HG03103 (cell line): ENCODE measurements around the gene NECAB2.

Source experiments
- ATAC-seq: cut with Tn5 transposase; IDR thresholded peaks from one replicate; pipeline ENCODE4 v1.9.1; 2021; ENCODE audit warnings: low read depth; ENCODE audit not compliant: unreplicated experiment

The NECAB2 gene

DNA sequence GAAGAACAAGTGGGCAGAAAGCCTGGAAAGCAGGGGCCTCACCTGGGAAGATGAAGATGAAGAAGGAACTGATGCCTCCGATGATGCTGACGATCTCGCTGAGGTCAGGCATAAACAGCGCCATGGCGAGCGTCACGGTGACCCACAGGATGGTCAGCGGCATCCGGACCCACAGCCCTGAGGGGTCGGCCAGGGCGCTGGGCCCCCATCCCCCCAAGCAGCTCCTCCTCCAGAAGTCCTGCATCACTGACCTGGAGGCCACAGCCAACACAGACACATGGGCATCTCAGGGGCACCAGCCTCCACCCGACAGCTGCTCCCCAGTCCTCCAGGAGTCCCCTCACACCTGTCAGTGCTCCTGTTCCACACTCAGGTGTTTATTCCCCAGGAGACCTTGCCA is 48.4 kb downstream of the NECAB2 start:
- ATAC-seq = no peak

DNA sequence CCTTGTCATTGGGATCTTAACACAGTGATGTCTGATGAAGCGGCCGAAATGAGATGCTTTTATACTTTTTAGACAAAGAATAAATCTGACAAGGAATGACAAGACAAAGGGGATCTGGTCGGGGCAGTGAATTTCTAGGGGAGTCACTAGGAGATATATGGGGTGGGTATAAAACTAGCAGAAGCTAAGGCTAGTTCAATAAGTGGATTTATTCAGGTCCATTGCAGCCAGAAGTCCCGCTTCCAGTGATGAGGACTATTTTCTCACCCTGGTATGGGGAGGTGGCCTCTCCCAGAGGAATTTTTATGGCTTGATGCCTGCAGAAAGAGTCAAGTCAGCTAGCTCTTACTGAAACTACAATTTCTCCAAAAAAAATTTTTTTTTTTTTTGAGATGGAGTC is 50.7 kb downstream of the NECAB2 start:
- no peak for ATAC-seq

DNA sequence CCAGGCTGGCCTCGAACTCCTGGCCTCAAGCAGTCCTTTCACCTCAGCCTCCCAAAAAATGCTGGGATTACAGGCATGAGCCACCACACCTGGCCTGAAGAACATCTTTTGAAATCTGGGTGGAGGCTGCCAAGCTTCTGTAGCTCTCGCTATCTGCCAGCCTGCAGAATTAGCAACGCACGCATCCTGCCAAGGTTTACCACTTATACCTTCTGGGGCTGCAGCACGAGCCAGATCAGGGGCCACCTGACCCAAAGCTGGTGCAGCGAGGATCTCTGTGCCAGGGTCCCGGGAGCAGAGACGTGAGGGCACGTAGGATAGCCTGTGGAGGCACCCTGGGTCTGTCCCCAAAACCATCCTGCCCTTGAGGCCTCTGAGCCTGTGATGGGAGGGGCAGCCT is 52.3 kb downstream of the NECAB2 start:
- no peak for ATAC-seq

DNA sequence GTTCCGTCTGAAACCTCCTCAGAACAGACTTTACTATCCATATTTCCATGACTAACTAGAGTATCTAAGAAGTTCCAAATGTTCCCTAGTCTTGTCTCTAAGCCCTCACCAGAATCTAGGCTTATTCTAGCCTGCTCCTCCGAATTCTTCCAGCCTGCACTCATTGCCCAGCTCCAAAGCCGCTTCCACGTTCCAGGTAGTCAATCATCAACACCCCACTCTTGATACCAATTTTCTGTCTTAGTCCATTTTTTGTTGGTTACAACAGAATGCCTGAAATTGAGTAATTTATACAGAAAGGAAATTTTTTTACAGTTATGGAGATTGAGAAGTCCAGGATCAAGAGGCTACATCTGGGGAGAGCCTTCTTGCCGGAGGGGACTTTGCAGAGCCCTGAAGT is 53.4 kb downstream of the NECAB2 start:
- no peak for ATAC-seq

DNA sequence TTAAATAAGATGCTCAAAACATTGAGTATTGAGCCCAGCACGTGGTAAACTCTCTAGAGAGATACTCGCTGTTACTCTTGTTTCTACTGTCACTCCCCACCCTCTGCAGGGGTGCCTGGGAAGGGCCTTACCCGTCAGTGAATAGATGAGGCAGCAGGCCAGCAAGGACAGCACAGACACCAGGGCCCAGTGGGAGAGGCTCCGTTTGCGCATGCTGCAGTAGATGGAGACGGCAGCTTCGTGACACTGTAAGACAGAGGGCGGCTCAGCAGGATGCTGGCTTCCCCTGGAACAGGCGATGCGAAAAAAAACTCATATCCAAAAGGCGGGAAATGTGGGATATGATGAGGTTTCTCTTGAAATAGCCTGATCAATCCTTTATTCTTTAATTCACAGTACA is 54.6 kb downstream of the NECAB2 start:
- no peak for ATAC-seq

DNA sequence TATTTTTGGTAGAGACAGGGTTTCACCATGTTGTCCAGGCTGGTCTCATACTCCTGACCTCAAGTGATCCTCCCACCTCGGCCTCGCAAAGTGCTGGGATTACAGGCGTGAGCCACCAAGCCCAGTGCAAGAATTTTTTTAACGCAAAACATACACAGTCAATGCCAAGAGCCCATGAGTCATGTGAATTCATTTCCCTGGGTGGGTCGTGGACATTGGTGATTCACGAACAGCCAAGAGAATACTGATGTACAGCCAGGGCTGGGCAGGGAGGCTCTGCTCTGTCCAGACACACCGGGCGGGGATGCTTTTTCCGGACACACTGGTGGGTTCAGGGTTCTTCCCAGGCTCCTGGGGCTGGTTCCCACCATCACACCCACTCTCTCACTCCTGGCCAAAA is 56.8 kb downstream of the NECAB2 start:
- no peak for ATAC-seq

DNA sequence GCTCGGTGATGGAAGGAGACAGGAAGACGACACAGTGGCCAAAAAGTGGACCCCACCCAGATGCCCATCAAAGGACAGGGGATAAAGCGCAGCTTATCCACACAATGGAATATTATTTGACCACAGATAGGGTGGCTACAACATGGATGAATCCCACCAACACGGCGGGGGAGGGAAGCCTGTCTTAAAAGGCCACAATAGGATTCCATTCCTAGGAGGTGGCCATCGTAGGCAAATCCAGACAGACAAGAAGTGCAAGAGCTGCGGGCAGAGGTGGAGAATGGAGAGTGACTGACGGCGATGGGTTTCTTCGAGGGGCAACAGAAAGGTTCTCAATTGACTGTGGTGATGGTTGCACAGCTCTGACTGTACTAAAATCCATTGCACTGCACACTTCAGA is 58.6 kb downstream of the NECAB2 start:
- ATAC-seq = no peak

DNA sequence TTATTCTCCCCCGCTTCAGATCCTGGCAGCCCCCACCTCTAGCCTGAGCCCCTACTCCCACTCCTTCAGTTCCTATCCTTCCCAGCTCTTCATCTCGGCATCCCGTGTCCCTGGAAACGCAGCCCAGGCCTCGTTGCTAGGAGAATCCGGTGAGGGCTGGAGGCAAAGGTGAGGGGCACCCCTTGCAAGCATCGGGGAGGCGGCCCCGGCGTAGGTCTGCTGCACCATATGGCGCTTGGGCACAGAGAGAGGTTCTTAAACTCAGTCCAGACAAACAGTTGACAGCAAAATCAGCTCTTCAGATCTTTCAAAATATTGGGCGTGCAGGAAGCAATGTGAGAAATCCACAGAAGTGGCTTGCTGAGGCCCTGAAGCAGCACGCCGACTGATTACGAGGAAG is 59.6 kb downstream of the NECAB2 start:
- no peak for ATAC-seq

DNA sequence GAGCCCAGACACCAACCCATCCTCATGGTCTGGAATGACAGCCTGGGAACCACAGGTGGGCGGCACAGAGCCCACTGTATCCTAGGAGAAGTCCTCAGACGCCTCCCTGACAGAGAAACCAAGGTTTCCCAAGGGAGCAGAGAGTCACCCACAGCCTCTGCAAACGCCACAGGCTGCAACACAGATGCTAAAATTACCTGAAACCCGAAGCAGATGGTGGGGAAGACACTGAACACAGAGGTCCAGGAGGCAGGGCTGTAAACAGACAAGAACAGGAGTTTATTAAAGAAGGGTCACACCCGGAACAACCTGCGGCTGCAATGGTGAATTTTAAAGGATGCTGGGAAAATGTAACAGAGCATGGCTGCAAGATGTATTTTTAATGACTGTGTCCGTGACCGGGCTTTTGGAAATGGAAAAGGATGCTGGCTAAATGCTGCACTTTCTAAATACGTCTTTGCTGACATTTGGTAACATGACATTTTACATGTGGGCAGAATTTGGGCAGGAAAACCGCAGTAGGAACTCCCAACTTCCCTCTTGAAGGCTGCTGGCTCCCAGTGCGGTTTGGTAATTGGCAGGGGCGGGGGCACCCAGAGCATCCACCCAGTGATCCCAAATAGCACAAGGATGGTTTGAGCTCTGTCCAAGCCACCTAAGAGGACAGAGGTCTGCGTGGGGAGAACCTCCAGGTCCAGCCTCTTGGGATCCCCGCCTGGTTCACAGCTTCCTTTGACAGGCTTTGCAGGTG is 61.4 kb downstream of the NECAB2 start:
- no peak for ATAC-seq

DNA sequence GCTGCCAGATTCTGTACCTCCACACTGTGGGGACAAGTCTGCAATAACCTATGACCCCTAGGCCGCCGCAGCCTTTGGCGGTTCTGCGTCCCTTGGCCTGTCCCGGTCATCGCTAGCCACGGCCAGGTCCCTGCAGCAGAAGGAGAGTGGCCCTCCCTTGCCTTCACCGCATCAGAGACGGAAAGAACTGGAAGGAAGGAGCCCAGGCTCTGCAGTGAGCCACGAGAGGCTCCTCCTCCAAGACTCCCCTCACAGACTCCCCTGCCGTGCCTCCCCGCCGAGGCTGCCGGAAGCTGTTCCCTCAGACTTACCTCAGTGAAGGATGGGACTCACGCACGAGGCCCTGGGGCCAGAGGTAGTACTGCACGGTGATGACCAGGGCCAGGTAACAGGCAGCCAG is 63.5 kb downstream of the NECAB2 start:
- ATAC-seq = no peak

DNA sequence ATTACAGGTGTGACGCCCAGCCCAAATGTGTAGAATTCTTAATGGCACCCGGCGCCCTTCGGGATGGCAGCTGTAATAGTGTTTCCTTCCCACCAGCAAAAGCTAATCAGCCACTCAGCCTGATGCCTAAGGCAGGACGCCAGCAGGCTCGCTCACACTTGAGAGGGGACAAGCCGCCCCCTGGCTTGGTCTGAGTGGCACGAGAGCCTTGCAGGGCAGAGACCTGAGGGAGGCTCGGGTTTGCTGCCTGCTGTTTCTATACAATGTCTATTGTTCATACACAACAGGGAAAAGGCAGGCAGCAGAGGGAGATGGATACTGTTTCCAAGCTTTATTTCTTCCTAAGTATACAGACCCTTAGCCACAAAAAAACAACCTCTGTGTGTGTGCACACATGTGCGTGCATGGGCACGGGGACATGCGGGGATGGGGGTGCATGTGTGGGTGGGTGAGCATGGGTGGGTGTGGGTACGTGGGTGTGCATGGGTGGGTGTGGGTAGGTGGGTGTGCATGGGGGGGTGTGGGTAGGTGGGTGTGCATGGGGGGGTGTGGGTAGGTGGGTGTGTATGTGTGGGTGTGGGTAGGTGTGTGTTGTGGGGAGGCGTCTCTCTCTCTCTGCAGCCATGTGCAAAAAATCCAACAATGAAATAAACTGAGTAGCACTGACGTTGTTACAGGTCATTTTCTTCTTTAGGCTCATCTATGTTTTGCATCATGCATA is 64.6 kb downstream of the NECAB2 start:
- no peak for ATAC-seq

DNA sequence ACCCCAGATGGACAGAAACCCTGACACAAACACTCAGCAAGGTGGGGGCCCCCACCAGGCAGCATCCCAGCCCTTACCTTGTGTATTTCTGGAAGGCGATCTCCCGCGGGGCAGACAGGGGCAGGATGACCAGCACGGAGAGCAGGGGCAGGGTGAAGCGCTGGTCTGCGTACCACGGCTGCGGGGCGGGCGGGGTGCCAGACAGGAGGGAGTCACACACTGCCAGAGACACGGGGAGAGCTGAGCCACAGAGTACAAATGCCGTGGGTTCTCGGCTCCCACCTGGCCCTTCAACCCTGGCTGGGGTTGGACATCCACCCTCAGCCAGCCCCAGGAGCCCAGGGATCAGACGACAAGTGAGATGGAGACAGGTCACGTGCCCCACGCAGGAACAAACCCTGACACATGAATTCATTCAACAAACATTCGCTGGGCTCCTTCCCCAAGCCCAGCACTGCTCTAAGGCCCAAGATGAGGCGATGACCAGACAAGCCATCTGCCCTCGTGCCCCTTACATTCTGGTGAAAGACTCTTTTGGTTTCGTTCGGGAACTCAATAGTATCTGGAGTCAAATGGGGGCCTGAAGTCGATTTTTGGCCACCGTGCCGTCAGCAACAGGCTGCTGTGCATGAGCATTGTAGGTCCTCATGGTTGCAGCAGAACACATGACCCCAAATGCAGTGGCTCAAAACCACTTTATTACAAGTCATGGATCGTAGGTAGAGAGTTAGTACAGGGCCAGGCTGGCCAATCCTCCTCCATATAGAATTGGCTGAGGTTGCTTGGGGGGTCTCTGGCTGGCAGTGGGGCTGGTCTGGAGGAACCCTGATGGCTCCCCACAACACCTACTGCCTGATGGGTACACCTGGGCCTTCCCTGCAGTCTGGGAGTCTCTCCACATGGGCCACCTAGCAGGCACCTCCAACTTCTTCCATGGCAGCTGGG is 65.5 kb downstream of the NECAB2 start:
- ATAC-seq = no peak

DNA sequence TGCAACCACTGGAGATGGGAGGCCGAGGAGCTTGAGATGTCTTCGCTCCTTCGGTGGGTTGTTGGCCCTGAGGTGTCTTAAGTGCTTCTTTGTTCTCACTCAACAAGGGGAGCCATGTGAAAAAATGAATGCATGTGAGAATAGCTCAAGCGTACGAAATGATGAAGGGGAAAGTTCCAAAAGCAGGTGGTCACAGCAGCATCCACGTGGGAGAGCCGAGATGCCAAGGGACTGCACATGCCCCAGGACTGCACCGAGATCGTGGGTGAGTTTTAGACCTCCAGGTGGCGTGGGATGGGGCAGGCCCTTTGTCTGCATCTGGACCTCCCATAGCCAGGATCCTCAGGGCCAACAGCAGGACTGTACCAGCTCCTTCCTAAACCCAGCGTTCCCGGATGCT is 66.5 kb downstream of the NECAB2 start:
- ATAC-seq = no peak

DNA sequence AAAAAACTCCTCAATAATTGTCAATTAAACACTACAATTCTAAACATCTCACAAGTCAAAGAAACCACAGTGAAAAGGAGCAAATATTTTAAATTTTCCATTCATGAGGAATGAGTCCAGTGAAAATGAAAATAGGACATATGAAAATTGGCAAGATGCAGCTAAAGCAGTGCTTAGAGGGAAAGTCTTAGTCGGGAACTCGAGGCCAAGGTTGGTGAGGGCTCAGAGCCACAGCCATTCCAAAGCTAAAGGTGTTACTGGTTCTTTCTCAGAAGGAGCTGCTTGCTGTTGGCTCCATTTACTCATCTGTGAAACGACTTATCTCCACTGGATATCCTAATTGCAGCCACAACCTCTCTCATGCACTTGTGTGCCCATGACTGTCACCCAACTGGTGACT is 68.1 kb downstream of the NECAB2 start:
- no peak for ATAC-seq

DNA sequence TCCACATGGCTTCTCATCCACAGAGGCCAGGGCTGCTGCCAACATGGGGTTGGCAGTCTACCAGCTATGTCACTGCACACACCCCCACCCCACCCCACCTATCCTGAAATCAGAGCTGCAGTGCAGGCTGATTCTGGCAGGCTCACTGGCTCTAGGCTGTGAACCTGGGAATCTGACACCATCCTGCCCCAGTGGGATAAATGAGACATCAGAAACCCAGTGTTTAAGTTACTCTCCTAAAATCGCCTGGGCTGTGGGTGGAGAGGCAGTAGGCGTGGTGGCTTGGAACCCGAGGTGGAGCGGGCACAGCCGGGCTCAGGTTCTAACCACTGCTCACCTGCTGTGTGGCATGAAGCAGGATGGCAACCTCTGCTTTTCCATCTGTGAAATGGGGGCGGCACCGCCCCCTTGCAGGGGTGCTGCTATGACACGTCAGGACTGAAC is 69.0 kb downstream of the NECAB2 start:
- no peak for ATAC-seq

DNA sequence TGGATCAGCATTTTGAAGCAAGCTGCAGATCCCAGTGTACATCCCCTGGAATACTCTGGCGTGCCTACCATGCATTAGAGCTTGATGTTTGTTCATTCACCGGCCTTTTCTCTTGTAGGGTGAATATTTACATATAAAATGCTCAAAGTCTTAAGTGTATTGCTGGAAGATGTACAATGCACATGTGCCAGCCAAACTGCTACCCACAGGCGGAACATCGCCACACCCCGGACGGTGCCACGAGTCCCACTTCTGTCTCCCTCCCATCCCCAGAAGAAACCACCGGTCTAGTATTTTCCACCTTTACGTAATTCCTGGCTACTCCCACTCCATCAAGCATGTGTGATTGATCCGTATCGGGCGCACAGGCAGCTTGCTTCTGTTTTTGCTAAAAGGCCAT is 70.4 kb downstream of the NECAB2 start:
- ATAC-seq = no peak

DNA sequence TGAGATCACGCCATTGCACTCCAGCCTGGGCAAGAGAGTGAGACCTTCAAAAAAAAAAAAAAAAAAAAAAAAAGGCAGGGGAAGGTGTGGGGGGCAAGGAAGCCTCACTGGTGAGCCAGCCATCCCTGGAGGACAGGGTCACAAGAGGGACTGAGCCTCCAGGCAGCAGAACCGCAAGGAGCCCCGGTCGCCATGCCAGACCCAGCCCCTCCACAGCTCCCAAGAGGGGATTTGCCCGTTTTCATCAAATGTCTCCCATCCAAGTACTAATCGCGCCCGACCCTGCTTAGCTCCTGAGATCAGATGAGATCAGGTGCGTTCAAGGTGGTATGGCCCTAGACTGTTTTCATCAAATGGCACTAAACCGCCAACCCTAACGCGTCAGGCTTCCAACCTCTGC is 71.7 kb downstream of the NECAB2 start:
- no peak for ATAC-seq

DNA sequence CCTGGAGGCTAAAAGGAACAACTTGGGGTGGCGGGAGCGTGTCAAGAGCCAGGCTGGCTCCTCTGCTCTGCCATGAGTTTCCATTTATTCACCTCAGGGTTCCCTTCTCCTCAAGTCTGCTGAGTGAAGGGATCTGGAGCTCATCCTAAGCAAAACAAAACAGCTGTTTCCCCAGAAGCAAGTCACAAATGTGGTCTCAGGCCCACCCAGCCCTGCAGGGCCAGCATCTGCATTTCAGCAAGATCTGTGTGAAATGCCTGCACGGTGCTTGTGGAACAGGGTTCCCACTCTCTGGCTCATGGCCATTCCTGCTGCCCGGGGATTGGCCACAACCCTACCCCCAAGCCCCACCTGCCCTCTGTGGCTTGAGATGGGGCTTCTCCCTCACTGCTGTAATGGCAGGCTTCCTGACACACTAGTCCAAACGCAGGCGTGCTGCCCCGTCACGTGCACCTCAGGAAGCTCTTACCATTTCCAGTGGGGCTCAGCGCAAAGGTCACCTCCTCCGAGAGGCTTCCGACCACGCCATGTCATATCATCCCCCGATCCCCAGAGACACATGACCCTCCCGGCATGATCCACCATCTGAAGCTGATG is 72.3 kb downstream of the NECAB2 start:
- ATAC-seq = no peak

DNA sequence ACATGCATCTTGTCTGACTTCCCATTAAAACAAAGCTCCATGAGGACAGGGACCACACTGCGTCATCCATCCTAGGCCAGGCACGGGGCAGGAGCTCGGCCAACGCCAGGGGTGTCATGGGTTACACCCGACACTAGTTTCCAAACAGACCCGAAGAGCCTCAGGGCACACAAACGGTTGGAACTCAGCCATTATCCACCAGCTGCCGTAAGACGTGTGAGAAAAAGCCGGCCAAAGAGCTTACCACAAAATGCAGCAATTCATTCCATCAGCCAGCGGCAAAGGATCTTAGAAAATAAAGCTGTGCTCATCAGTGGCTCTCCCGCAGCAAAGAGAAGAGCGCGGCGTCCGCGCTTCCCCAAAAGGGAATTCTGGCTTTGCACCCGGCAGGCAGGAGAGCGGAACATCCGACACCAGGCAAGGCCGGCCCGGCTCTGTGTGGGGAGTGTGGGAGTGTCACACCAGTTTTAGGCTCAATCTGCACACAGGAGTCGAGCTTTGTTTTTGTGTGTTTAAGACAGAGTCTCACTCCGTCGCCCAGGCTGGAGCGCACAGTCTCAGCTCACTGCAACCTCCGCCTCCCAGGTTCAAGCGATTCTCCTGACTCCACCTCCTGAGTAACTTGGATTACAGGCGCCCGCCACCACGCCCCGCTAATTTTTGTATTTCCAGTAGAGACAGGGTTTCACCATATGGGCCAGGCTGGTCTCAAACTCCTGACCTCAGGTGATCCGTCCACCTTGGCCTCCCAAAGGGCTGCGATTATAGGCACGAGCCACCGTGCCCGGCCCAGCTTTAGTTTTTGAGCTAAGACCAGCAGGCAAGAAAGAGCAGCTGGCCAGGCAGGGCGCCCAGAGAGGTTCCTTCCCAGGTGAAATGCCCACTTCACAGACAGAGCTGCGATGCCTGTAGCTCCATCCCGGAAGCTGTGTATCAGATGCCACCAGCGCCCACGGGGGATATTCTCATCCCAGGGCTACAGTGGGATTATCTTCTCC is 73.1 kb downstream of the NECAB2 start:
- ATAC-seq = no peak

DNA sequence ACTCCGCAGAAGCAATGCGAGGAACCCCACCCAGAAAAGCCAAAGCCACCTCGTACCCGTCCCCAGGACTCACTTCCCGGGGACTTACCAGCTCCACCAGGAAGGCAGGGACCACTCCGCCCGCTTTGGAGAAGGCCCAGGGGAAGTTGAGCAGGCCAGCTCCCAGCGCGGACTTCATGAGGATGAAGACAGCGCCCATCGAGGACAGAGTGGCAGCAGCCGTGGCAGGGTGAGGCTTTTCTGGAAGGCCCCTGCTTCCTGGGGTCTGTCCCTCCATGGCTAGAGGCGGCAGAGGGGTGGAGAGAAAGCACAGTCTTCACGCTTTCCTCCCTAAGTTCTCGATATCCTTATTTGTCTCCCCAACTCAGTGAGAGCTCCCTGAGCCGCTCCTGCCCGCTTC is 73.8 kb downstream of the NECAB2 start:
- ATAC-seq = no peak
